ENCODE measurements around the gene STRAP. TPM values are rescaled to one million over a fixed set of nuclear protein-coding genes. Genes with fewer than 3 reads are reported as not detected.

The STRAP gene
- total and polyA plus RNA-seq, 10 donors = 41.9 to 68.8 (median 57.2) TPM

DNA sequence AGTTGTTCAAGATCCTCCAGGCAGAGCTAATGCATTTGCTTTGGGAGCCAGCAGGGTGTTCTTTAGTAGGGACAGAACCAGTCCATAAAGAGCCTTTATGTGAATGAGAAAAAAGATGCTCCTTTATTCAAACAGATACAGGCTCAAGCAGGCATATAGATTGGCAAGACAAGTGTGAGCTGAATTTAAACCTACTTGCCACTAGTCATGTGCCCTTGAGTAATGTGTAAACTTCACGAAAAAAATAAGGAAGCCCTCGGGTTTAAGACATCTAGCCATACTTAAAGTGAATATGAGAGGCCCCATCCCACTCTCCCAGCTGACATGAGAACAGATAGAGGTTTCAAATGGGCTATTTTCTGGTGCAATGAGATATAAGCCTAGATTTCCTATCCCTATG, 43.1 kb upstream of the STRAP start:
- intact Hi-C loops (cut with DNase I; ENCODE audit: low total_unique reads) = no loop called here
- Histone ChIP-seq H3K9me3 (no peaks in the 10 kb centered on the region), H3K27me3 (replicated peaks in 1 of 7) (no peaks in the 10 kb centered on the region), H3K36me3 (no peaks in the 10 kb centered on the region), H3K27ac (no peak overlapping the region), H3K4me1 (no peaks in the 10 kb centered on the region), H3K4me3 (no peak overlapping the region)
- WGBS, 5 donors = 49 to 82% (median 65%) methylated on average over 2 of the region's 2 CpGs
- no peak for TF ChIP-seq POLR2A (IDR thresholded peaks at IDR 0.05)
- TF ChIP-seq, protein P1, sequence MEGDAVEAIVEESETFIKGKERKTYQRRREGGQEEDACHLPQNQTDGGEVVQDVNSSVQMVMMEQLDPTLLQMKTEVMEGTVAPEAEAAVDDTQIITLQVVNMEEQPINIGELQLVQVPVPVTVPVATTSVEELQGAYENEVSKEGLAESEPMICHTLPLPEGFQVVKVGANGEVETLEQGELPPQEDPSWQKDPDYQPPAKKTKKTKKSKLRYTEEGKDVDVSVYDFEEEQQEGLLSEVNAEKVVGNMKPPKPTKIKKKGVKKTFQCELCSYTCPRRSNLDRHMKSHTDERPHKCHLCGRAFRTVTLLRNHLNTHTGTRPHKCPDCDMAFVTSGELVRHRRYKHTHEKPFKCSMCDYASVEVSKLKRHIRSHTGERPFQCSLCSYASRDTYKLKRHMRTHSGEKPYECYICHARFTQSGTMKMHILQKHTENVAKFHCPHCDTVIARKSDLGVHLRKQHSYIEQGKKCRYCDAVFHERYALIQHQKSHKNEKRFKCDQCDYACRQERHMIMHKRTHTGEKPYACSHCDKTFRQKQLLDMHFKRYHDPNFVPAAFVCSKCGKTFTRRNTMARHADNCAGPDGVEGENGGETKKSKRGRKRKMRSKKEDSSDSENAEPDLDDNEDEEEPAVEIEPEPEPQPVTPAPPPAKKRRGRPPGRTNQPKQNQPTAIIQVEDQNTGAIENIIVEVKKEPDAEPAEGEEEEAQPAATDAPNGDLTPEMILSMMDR (IDR thresholded peaks at IDR 0.05 in 8 of 11, conservative IDR thresholded peaks at IDR 0.05 in 3 of 11) = no peak
- no peak for DNase-seq

DNA sequence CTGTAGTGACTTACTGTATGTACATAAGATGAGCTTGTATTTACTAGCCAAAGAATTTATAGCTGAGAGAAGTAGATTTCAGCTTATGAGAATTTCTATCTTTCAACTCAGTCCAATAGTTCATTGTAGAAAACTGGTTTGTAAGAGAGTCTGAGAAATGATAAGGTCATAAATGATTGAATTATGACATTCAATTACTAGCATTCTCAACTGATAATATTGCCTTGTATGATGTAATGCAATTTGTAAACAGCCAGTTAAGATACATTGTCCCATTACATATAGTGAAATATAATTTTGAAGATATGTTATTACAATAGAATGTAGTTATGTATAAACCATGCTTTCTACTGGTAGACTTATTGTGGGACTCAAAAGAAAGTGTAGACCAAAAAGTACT, 42.5 kb upstream of the STRAP start:
- intact Hi-C loops (cut with DNase I; ENCODE audit: low total_unique reads) = no loop called here
- no peak overlapping the region for H3K4me3 ChIP-seq
- no peaks in the 10 kb centered on the region for H3K9me3 ChIP-seq
- H3K27ac ChIP-seq = no peak overlapping the region
- TF ChIP-seq, protein P1 (IDR thresholded peaks at IDR 0.05 in 8 of 11, conservative IDR thresholded peaks at IDR 0.05 in 3 of 11) = no peak
- no peak for TF ChIP-seq POLR2AphosphoS5 (IDR thresholded peaks at IDR 0.05)
- TF ChIP-seq POLR2A (IDR thresholded peaks at IDR 0.05) = no peak
- no peaks in the 10 kb centered on the region for H3K27me3 ChIP-seq (replicated peaks in 1 of 7)
- H3K4me1 ChIP-seq = no peaks in the 10 kb centered on the region
- H3K36me3 ChIP-seq = no peaks in the 10 kb centered on the region
- no peak for DNase-seq

DNA sequence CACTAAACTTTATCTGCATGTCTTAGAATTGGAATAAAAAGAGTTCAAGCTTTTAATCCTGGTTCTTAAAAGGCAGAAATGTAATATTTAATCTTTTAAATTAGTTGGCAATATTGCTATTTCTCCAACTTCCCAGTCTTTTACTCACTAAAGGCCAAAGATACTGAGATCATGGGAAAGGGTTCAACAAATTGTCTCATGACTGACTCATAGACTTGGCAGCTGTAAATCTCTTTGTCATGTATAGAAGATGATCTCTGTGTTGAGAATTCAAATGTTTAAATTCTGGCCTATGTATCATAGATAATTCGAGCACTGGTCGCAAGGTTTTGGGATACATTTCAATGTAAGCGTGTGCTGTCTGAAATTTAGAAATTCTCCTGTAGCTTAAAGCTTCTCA, 40.1 kb upstream of the STRAP start:
- WGBS, 5 donors = 94 to 98% (median 95%) methylated on average over 3 of the region's 3 CpGs
- Histone ChIP-seq H3K4me1 (no peaks in the 10 kb centered on the region), H3K27ac (no peak overlapping the region), H3K36me3 (no peaks in the 10 kb centered on the region), H3K9me3 (no peaks in the 10 kb centered on the region), H3K4me3 (no peak overlapping the region), H3K27me3 (replicated peaks in 1 of 7) (no peaks in the 10 kb centered on the region)
- no peak for DNase-seq
- intact Hi-C loops (cut with DNase I; ENCODE audit: low total_unique reads) = no loop called here
- TF ChIP-seq POLR2A (IDR thresholded peaks at IDR 0.05) = no peak
- TF ChIP-seq, protein P1 (IDR thresholded peaks at IDR 0.05 in 8 of 11, conservative IDR thresholded peaks at IDR 0.05 in 3 of 11) = no peak
- no peak for TF ChIP-seq POLR2AphosphoS5 (IDR thresholded peaks at IDR 0.05)

DNA sequence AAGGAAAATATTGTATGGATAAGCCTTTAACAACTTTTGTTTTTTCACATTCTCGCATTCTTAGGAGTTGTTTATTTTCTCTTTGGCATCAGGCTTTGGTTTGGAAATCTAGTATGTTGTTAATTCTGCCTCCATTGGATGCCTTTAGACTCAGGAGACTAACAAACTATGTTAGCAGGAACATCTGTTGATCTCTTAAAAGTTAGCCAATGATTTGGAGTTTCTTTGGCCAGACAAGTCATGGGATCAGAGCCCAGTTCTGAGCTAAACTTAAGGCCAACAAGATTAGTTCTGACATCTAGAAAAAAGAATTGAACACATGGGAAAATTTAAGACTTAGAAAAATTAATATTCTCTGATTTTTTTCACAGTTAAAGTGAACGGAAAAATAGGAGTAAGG, 35.3 kb upstream of the STRAP start:
- TF ChIP-seq POLR2A (IDR thresholded peaks at IDR 0.05) = no peak
- TF ChIP-seq, protein P1 (IDR thresholded peaks at IDR 0.05 in 8 of 11, conservative IDR thresholded peaks at IDR 0.05 in 3 of 11) = no peak
- Histone ChIP-seq H3K4me1 (no peaks in the 10 kb centered on the region), H3K27ac (no peak overlapping the region), H3K27me3 (replicated peaks in 1 of 7) (no peaks in the 10 kb centered on the region), H3K36me3 (no peaks in the 10 kb centered on the region), H3K9me3 (no peaks in the 10 kb centered on the region), H3K4me3 (no peak overlapping the region)
- intact Hi-C loops (cut with DNase I; ENCODE audit: low total_unique reads) = no loop called here
- 80 to 93% (median 88%) methylated on average over 2 of the region's 2 CpGs for WGBS, 5 donors
- no peak for DNase-seq

Data from spleen (tissue), 11 donors.